Activated CD4-positive, alpha-beta T cell treated with anti-CD3 and anti-CD28 coated beads, Interleukin-2, Interleukin-4, amounts not matched to agents 100 ng/mL and 50 ng/mL, durations not matched to agents 16 hours and 8 hours (primary cell): ENCODE measurements around the gene LRRC27.
"Not testable (repeated sequence)": the region's sequence is repeated elsewhere in the genome, so short reads cannot be mapped to it uniquely, and the experiment has no call there.

Experiments
- DNase-seq: peaks from one replicate; pipeline ENCODE4 v3.0.0-alpha.2; 2020; ENCODE audit warnings: low spot score

Gene LRRC27

DNA sequence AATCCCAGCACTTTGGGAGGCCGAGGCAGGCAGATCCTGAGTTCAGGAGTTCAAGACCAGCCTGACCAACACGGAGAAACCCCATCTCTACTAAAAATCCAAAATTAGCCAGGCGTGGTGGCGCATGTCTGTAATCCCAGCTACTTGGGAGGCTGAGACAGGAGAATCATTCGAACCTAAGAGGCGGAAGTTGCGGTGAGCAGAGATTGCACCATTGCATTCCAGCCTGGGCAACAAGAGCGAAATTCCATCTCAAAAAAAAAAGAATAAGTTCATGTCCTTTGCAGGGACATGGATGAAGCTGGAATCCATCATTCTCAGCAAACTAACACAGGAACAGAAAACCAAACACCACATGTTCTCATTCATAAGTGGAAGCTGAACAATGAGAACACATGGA is 17.1 kb upstream of the LRRC27 start:
- not testable (repeated sequence) for DNase-seq

DNA sequence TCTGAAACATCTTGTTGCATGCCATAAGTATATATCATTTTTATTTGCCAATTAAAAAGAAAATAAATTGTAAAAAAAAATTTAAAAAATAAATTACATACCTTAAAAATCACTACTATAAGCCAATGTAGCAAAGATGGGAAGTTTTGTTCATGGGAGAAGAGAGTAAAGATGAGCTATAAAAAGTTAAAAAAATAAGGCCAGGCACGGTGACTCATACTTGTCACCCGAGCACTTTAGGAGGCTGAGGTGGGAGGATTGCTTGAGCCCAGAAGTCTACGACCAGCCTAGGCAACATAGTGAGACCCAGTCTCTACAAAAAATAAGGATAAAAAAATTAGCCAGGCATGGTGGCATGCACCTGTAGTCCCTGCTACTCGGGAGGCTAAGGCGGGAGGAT is 15.9 kb upstream of the LRRC27 start:
- DNase-seq: no peak

DNA sequence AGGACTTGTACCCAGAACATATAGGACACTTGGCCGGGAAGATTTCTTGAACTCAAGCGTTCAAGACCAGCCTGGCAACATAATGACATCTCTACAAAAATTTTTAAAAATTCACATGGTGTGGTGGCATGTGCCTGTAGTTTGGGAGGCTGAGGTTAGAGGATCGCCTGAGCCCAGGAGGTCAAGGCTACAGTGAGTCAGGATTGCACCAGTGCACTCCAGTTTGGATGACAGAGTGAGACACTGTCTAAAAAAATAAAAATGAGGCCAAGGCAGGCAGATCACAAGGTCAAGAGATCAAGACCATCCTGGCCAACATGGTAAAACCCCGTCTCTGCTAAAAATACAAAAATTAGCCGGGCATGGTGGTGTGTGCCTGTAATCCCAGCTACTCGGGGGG is 14.5 kb upstream of the LRRC27 start:
- not testable (repeated sequence) for DNase-seq

DNA sequence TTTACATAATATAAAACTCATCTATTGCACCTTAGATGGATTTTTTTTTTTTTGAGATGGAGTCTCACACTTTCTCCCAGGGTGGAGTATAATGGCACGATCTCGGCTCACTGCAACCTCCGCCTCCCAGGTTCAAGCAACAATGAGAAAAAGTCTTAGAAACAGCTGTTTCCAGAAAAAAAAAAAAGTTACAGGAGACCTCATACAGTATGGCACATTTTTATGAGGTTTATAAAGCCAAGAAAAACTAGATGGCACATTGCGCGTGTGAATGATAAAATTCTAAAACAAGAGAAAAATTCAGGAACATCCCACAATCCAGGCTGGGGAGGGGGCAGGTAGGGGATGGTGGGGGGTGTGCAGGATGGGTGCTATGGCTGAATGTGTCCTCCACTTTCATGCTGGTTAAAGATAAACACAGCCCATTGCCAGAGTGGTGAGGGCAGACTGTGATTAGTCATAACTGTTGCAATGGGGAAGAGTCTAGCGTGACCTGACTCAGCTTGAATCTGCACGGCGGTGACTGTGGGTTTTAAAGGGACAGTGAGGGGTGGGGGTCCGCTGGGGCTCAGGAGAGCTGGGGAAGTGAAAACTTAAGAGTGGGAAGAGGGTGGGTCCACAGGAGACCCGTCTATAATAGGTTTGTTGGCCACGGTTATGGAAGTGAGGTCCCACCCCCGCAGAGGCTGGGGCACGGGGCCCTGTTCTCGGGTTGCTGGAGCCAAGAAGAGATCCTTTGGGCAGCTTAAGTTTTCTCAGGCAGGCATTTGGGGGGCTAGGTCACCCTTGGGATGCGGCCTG is 11.9 kb upstream of the LRRC27 start:
- peak; percentile 84 for DNase-seq

DNA sequence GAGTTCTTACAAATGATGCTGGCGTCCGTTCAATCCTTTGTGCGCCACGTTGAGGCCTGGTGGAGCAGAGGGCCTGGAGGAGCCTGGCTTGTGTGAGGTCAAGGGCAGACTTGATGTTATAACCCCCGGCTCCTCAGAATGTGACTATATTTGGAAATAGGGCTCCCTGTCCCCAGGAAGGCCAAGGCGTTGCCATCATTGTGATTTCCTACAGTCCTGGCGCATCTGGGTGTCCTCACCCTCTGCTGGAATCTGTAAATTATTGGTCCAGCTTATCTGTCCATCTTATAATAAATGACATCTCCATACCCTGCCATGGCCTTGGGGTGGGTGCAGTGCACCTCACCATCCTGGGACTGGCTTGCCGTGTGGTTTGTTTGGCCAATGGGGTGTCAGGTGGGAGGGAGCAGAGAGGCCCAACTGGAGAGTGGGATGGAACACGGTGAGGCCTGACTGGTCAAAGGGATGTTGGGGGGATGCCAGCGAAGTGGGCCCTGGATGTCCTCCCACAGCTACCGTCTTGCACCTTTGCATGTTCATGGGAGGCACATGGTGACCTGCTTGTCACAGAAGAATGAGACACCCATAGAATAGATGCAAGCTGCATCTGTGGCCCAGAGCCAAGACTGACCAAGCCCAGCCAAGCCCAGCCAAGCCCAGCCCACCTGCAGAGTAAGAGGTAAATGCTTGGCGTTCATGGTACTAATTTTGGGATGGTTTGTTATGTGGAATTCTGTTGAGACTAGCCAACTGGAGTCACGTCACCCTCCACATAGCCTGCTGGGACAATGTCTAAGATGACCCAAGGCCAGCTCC is 11.1 kb upstream of the LRRC27 start:
- no peak for DNase-seq

DNA sequence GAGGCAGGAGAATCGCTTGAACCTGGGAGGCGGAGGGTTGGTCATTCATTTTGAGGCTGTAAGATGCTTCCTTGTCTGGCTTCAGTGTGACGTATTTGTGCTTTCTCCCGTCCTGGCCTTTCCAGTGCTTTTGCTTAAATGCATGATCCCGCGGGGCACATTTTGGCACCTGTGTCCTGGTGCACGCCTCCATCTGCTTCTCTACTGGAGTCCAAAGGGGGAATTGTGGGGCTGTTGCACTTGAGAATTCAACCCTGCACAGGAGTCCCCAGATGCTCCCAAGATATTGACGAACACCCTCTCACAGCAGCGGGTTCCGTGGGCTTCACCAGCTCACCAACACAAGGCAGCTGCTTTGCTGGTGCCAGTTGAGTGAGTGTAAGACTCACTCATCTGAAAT is 10.3 kb upstream of the LRRC27 start:
- DNase-seq: no peak

DNA sequence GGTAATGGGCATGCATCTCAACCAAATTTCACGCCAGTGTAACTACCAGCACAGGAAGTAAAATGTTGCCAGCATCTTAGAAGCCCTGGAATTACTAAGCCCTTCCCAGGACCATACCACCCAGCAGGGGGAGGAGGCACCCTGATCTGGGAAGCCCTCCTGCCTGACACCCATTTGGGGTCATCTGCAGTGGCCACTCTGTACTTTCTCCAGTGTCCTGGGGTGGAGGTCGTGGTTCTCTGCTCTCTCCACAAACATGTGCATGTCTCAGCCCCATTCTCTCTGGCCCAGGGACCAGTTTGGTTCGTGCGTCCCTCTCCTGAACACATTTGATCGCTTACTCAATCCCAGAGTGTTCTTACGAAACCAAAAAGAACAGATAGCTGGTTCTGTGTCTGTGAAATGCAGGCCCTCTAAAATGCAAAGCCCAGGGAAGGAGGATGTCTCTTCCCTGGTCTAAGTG is 9.4 kb upstream of the LRRC27 start:
- no peak for DNase-seq

DNA sequence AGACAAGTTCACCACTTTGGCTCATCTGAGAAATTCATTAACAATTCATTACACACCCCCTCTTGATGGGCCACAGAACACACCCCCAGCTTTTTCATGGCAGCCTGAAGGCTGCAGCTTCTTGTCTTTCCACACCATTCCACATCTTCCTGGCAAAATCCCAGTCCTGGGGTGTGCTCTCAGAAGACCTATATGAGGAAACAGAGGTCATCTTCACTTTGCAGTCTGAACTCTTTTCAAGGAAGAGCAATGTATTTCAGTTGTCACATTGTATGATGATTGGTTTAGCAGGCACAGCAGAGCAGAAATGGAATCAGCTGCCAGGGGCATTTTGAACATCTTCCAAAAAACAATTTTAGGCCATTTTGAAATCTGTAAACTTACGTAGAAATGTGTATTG is 7.8 kb upstream of the LRRC27 start:
- DNase-seq: no peak

DNA sequence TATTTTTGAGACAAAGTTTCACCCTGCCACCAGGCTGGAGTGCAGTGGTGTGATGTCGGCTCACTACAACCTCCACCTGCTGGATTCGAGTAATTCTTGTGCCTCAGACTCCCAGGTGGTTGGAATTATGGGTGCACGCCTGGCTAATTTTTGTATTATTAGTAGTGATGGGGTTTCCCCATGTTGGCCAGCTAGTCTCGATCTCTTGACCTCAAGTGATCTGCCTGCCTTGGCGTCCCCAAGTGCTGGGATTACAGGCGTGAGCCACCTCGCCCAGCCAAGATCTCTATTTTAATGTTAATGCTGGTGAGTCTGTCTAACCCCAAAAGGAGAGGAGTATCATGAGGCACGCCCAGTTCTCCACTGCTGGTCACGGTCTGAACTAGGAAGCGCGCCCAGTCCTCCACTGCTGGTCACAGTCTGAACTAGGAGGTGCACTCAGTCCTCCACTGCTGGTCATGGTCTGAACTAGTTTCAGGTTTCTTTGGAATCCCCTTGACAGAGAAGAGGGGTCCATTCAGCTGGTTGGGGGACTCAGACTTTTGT is 5.6 kb upstream of the LRRC27 start:
- DNase-seq: no peak

DNA sequence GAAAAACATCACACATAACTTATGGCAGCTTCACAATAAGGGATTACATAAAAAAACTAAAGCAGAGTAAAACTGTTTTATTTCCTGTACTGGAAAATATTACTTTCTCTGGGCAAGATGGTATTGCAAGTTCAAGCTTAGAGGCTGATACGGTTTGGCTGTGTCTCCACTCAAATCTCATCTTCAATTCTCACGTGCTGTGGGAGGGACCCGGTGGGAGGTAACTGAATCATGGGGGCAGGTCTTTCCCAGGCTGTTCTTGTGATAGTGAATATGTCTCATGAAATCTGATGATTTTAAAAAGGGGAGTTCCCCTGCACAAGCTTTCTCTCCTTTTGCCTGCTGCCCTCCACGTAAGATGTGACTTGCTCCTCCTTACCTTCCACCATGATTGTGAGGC is 5.1 kb upstream of the LRRC27 start:
- no peak for DNase-seq

DNA sequence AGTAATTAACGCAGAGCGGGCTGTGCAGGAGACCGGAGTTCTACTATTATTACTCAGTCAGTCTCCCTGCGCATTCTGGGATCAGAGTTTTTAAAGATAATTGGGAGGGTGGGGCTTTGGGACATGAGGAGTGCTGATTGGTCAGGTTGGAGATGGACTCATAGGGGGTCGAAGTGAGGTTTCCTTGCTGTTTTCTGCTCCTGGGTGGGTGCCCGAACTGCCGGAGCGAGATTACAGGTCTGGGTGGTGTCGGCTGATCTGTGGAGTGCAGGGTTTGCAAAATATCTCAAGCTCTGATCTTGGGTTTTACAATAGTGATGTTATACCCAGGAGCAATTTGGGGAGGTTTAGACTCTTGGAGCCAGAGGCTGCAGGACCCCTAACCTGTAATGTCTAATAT is 3.9 kb upstream of the LRRC27 start:
- no peak for DNase-seq

DNA sequence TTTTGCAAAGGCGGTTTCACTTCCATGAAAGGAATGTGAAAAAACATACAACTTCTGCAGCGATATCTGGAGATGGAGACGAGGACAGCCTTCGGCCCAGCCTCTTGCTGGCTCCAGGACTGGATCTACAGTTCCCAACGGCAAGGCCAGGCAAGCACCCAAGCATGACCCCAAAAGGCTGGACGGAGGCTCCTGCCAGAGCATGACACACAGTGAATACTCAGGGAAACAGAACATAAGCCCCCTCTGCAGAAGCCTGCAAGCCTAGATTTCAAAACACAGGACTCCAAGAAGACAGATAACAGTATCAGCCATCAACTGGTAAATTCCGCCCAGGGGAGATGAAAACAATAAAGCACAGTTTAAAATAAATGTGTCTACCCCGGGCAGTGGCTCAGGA is 3.3 kb upstream of the LRRC27 start:
- no peak for DNase-seq

DNA sequence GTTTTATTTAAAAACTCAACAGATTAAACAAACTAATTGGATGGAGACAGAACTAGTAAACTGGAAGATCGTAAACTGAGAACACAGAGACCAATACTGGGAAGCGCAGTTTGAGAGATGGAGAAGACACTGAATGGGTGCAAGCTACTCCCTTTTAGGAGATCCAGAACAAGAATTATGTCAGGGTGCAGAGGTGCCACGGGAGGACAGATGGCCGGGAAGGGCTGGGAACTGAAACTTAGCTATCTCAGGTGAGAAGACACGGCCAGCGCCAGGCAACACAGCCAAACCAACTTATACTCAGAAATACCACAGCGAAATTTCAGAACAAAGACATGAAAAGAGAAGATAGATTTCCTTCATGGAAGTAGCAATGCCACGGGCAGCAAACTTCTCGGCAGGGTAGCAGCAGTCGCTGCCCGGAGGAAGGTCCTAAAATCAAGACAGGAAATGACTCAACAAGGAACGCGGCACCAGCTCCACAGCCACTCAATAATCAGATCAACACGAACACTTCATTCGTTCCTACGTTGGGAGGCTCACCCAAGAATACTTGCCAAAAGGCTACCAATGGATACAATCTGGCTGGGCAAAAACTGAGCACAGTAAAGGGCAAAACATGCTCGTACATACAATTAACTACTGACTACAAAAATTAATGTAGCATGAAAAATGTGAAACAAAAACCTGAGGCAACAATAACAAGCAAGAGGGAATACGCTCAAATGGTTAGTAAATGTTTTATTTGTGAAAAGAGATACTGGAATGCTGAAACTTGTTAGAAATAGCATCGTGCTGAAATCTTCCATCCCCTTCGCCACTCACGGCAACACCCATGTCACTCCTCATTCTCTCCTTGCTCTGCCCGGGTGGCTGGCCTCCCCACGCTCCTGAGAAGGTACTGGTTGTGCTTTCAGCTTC is 2.2 kb upstream of the LRRC27 start:
- peak; percentile 69 for DNase-seq

DNA sequence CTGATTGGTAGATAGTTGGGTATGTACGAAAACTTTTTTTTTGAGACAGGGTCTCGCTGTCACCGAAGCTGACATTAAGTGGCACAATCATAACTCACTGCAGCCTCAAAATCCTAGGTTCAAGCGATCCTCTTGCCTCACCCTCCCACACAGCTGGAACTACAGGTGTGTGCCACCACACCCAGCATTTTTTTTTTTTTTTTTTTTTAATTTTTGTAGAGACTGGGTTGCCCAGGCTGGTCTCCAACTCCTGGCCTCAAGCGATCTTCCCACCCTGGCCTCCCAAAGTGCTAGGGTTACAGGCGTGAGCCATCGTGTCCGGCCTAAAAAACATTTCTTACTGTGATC is 1.5 kb upstream of the LRRC27 start:
- no peak for DNase-seq

DNA sequence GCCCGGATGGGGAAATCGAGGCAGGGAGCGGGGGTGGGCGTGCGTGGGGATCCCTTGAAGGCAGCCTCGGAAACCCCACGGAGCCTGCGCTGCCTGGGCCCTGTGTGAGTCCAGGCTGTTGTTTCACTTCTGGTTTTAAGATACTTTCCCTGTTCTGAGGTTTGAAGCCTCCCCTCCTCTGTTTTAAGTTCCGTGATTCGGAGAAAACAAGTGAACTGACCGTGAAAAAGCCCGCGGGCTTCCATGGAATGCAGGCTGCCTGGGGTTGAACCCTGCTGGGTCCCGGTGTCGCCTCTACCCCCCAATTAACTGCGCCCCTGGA is 401 bp downstream of the LRRC27 start:
- DNase-seq: peak; percentile 17

DNA sequence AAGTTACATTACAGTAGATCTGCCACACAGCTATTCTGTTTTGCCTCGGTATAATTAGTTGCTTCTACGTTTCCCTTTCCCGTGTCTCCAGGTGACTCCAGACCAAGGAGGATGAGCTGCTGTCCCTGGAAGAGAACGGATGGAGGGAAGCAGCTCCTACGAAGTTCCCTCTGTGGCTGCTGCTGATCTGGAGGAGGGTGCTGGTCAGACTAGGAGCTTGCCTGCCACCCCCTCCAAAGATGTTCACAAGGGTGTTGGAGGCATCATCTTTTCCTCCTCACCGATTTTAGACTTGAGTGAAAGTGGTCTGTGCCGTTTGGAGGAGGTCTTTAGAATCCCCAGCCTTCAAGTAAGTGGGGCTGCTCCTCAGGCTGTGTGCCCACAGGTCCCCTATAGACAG is 1.4 kb downstream of the LRRC27 start:
- DNase-seq: no peak

DNA sequence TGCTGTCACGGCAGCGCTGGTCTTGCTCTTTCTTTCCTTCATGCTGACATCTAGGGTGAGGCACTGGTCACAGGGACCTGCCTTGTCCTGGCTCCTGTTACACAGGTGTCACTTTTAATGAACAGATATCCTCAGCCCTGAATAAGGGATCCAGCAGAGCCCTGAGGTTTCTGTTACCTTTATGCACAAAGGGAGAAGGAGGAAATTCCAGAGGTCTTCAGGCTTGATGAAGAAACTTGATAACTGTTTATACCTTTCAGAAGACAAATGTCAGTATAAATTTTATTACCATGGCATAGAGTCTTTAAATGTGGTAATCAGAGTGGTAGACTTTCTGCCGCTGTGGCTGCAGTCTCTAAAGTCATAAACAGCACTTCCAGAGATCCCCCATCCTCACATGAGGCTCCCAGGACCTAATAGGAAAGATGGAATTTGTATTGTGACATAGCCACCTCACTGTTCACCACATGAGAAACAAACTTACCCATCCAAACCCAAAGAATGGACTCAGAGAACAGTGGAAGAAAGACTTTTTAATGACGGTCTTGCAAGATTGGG is 2.7 kb downstream of the LRRC27 start:
- DNase-seq: no peak

DNA sequence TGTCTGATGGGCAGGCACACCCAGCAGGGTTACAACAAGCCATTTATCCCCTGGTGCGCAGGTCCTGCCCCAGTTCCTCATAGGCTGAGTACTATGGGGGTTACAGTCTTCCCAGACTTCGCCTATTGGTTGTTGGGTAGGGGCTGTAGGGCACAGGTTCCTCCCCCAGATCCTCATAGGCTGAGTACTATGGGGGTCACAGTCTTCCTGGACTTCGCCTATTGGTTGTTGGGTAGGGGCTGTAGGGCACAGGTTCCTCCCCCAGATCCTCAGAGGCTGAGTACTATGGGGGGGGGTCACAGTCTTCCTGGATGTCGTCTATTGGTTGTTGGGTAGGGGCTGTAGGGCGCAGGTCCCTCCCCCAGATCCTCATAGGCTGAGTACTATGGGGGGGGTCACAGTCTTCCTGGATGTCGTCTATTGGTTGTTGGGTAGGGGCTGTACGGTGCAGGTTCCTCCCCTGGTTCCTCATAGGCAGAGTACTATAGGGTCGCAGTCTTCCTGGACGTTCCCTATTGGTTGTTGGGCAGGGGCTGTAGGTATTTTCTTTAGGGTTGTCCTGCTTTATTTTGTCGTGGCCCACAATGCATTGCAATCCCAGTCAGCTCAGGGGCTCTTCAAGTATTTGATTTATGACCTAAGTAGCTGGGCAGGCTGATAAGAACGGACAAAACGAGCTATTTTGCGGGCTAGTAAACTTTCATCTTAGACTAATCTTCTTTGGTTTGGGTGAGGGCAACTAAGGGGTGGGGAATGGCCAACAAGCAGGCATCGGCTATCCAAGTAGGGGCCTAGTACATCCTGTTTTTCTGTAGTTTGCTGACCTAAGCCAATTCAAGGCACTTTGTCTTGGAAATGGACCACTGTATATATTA is 3.4 kb downstream of the LRRC27 start:
- no peak for DNase-seq

DNA sequence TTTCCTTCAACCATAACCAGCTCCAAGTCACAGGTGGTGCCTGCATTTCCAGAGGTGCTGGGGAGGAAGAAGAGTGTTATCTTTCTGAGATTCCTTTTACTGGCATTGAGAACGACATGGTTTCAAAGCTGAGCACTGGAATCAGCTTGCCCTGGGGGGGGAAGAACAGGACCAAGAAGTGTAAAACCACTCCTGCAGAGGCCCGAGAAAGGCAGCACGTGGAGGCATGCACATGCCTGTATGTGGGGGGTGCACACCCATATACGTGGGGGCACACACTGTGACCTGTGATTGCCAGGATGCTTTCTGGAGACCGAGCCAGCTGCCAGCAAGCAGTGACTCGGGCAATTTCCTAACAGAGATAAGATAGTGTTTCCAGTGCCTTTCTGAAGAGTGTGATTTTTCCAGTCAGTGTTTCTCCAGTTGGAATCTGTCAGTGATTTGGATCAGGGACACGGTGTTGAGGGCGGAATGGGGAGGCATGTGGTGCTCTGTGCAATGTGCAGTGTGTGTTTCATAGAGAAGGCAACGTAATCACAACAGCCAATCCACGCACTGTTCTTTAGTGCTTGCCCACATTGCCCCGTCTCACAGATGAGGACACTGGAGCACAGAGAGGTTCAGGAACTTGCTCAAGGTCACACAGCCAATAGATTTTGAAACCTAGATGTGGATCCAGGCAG is 4.2 kb downstream of the LRRC27 start:
- no peak for DNase-seq

DNA sequence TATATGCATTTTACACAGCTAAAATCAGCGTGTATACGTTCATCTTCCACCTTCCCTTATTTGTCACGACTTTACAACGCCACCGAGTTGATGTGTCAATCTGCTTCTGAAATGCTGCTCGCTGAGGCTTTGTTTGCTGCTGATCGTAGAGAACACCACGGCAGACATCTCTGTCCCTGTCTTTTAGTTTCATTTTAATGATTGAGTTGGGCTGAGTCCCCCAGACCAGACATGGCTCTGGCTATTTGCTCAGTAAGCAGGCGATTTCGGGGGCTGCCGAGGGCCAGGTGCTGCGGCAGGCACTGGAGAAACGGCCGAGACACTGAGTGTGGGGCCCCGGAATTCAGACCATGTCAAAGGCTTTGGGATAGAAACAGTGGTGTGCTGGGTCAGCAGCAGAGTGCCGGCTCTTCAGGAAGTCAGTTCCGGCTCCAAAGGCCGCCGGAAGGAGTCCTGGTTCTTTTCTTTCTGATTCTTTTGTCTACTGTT is 5.0 kb downstream of the LRRC27 start:
- DNase-seq: no peak
